GM13977 (cell line): ENCODE results near the gene BSN.

Source experiments
- DNase-seq: peaks from one replicate; pipeline ENCODE4 v3.0.0; 2012; ENCODE audit warnings: low spot score
- in situ Hi-C: fragments of 300-500 bp; cut with MboI; formaldehyde crosslinking; loops from one replicate; pipeline ENCODE4 v1.12.0; 2022; ENCODE audit warnings: low sequenced_read_pairs, low pct_unique_long_range_greater_than_20kb, mixed read lengths, inconsistent platforms; ENCODE audit not compliant: unreplicated experiment
- TF ChIP-seq, protein P1 (sequence below): IDR thresholded peaks from 2 replicates; pipeline ENCODE4 v1.5.1; 2012; ENCODE audit warnings: mild to moderate bottlenecking, control low read depth; ENCODE audit not compliant: insufficient read depth; ENCODE audit errors: extremely low read depth, missing control alignments

BSN gene

DNA sequence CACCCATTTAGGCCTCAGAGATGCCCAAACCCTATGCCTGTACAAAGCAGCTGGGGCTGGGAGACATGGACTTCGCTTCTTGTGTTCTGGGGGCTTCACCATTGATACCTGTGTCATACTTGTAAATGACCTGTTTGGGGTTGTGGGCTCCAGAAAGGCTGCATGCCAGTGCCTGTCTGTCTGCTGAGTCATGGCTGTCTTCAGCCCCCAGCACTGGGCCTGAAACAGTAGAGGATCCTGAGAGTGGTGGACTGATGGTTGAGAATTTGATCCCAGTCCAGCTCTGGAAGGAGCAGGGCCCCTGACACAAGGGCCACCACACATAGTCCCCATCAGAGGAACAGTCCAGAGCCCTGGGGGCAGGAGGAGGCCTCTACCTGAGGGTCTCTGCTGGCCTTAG lies 95.3 kb downstream of the BSN start:
- TF ChIP-seq, protein P1, sequence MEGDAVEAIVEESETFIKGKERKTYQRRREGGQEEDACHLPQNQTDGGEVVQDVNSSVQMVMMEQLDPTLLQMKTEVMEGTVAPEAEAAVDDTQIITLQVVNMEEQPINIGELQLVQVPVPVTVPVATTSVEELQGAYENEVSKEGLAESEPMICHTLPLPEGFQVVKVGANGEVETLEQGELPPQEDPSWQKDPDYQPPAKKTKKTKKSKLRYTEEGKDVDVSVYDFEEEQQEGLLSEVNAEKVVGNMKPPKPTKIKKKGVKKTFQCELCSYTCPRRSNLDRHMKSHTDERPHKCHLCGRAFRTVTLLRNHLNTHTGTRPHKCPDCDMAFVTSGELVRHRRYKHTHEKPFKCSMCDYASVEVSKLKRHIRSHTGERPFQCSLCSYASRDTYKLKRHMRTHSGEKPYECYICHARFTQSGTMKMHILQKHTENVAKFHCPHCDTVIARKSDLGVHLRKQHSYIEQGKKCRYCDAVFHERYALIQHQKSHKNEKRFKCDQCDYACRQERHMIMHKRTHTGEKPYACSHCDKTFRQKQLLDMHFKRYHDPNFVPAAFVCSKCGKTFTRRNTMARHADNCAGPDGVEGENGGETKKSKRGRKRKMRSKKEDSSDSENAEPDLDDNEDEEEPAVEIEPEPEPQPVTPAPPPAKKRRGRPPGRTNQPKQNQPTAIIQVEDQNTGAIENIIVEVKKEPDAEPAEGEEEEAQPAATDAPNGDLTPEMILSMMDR = no peak
- in situ Hi-C loops = no loop called here

DNA sequence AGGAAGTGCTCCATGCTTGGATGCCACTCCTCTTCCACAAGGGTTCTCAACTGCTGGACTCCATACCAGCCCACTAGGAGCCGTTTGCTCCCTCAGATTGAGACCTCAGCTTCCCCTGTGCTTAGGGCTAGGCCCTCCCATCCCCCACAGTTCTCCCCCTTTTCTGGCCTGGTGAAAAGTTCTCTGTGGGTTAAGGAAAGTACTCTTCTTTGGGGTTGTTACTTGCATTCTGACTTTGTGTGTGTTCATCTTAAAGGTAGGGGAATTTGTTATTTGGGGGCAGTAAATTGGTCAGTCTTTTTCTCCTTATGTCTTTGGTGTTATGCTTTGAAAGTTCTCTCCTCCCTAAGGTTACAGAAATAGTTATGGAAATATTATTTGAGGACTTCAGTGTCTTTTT lies 95.9 kb downstream of the BSN start:
- no peak for DNase-seq
- TF ChIP-seq, protein P1 = no peak
- in situ Hi-C loops = no loop called here

More for the DNA sequence above, 95.3 kb downstream of the BSN start:
- no peak for DNase-seq

DNA sequence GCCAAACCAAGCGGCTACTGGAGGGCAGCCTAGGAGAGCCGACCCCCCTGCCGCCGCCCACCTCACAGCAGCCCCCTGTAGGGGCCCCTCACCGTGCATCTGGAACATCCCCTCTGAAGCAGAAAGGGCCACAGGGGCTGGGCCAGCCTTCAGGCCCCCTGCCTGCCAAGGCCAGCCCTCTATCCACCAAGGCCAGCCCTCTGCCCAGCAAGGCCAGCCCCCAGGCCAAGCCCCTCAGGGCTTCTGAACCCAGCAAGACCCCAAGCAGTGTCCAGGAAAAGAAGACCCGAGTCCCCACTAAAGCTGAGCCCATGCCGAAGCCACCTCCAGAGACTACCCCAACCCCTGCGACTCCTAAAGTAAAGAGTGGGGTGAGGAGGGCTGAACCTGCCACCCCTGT lies 96.4 kb downstream of the BSN start:
- TF ChIP-seq, protein P1 = no peak
- DNase-seq = no peak
- in situ Hi-C loops = no loop called here

DNA sequence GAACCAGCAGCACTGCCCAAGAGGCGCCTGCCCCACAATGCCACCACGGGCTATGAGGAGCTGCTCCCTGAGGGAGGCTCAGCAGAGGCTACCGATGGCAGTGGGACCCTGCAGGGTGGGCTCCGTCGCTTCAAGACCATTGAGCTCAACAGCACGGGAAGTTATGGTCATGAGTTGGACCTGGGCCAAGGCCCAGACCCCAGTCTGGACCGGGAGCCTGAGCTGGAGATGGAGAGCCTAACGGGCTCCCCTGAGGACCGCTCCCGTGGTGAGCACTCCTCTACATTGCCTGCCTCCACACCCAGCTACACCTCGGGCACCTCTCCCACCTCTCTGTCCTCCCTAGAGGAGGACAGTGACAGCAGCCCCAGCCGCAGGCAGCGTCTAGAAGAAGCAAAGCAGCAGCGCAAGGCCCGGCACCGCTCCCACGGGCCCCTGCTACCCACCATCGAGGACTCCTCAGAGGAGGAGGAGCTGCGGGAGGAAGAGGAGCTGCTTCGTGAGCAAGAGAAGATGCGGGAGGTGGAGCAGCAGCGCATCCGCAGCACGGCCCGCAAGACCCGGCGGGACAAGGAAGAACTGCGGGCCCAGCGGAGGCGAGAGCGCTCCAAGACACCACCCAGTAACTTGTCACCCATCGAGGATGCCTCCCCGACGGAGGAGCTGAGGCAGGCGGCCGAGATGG lies 98.1 kb downstream of the BSN start:
- TF ChIP-seq, protein P1 = no peak
- DNase-seq = no peak
- in situ Hi-C loops = no loop called here

DNA sequence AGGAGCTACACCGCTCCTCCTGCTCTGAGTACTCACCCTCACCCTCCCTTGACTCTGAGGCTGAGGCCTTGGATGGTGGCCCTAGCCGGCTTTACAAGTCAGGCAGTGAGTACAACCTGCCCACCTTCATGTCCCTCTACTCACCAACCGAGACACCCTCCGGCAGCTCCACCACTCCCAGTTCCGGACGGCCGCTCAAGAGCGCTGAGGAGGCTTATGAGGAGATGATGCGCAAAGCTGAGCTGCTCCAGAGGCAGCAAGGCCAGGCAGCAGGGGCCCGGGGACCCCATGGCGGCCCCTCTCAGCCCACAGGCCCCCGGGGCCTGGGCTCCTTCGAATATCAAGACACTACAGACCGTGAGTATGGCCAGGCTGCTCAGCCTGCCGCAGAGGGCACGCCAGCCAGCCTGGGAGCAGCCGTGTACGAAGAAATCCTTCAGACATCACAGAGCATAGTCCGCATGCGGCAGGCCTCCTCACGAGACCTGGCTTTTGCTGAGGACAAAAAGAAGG lies 98.7 kb downstream of the BSN start:
- TF ChIP-seq, protein P1 = no peak
- in situ Hi-C loops = no loop called here
- DNase-seq = no peak

DNA sequence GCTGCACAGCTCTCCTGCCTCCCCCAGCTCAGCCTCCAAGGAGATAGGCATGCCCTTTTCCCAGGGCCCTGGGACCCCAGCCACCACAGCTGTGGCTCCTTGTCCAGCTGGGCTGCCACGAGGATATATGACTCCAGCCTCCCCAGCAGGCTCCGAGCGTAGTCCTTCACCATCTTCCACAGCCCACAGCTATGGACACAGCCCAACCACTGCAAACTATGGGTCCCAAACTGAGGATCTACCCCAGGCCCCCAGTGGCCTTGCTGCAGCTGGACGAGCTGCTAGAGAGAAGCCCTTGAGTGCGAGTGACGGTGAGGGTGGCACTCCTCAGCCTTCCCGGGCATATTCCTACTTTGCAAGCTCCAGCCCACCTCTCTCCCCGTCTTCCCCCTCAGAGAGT lies 99.3 kb downstream of the BSN start:
- in situ Hi-C loops = no loop called here
- TF ChIP-seq, protein P1 = no peak
- no peak for DNase-seq
